GM12892 (cell line): ENCODE data around the gene STAG1.

Experiments used
- POLR2A ChIP-seq: IDR thresholded peaks from 2 replicates; pipeline ENCODE4 v1.6.1; 2011; ENCODE audit warnings: low read depth, low read length, control low read depth
- POLR2AphosphoS5 ChIP-seq: IDR thresholded peaks from 2 replicates; pipeline ENCODE4 v1.6.1; 2011; ENCODE audit warnings: low read depth, low read length, control low read depth

DNA sequence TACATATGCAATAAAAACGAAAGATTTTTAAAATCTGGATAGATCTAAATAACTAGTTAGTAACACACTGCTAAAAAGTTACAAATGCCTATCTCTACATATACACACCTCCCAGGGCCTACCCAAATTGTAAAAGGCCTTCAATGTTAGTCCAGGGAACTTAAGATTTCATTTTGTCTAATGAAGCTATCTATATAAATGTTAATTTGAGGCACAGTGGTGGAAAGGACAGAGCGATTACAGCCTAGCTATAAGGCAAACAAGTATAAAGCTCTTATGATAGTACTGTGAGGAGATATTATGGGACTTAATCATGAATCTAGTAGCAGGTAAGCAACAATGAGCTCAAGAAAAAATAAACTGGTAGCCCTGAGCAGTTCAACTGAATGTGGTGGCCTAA, 101.7 kb downstream of the STAG1 start:
- TF ChIP-seq POLR2AphosphoS5, result no peak
- TF ChIP-seq POLR2A, result no peak
